ENCODE results near the gene SCO1.

GRCh38 chr17:10649602-10650001, 47.7 kb downstream of the SCO1 start:
- TF ChIP-seq EZH2 (IDR thresholded peaks at IDR 0.05) (no peak), FOXP2 (optimal IDR thresholded peaks at IDR 0.05; ENCODE audit: control extremely low read depth, extremely low read length, insufficient read depth) (no peak), POLR2AphosphoS5 (IDR thresholded peaks at IDR 0.05; ENCODE audit: borderline replicate concordance, low read depth, low read length) (no peak)
